Measurements from ENCODE around the gene MCAT.

DNA sequence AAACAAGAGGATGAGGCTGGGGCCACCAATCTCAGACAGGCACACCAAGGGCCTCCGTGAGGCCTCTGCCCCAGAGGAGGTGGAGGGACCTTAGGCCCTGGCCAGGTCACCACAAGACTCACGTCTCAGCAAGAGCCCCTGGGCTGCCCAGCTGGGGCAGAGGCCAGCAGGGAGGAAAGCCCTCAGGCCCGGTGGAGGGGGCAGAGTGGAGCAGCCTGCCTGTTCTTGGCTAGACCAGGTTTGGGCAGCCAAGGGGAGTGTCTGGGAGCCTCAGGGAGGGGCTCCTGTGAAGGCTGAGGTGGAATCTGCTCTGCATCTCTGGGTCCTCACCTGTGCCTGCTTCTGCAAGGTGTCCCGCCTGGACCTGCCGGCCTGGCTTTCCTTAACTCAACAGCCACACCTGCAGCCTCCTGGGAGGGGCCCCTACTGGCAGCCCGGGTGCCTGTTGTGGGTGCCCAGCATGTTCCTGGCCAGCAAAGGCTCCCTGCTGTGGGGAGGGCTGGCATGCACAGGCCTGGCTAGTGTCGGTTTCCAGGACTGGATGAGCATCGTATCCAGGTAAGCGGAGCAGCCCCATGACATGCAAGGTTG is 31.8 kb upstream of the MCAT start:
- TF ChIP-seq CTCF (optimal IDR thresholded peaks at IDR 0.05 in 1 of 3, IDR thresholded peaks at IDR 0.05 in 1 of 3, conservative IDR thresholded peaks at IDR 0.05 in 1 of 3; ENCODE audit: extremely low read depth in 1 of 3, insufficient read depth in 2 of 3, low read length in 3 of 3) (peak in 2 of 3 experiments; percentile 29 to 41), EZH2 (IDR thresholded peaks at IDR 0.05; ENCODE audit: low read length) (no peak)
